Brain pericyte (primary cell): ENCODE results near the gene EAF2.
"Not testable (repeated sequence)": the region's sequence is repeated elsewhere in the genome, so short reads cannot be mapped to it uniquely, and the experiment has no call there.

Source experiments
- DNase-seq: peaks from one replicate; pipeline ENCODE4 v3.0.0-alpha.2; 2012; ENCODE audit warnings: low read depth, low spot score

EAF2 gene

DNA sequence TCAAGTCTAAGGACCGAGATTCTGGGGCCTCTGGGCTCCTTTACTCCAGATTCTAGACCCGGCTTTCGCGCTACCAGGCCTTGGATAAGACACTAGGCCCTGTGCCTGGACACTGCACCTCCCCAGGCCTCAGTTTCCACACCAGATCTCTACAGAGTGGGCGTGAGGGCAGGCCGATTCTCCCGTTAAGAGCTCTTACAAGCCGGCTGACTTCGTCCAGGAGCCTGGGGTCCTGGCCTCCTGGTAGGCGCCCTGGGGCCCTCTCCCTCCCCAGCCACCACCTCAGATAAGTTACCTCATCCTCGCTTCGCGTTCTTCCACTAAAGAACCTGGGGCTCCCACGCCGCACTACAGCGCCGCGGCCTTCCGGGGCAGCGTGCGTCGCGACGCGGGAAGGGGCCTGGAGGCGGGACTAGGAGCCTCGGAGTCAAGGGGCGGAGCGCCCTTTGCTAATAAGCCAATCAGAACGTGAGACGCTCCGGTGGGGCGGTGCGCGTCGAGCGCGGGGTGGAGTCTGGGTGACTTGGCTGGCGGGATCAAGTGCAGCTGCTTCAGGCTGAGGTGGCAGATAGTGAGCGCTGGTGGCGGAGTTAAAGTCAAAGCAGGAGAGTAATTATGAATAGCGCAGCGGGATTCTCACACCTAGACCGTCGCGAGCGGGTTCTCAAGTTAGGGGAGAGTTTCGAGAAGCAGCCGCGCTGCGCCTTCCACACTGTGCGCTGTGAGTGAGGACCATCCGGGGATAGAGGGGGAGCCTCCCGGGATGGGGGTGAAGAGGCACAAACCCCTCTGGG, at the start of gene EAF2, which contains the start of gene IQCB1:
TSS of gene EAF2 (plus strand) at position 539 of the 794 bp plus-strand sequence. CDS start at position 616, 77 bp downstream.
TSS of gene IQCB1 (minus strand) at position 390 of the 794 bp plus-strand sequence. CDS start 6,100 bp downstream, outside the sequence.
- peak; percentile 90 for DNase-seq

- DNase-seq, result no peak
These were observed 48.5 kb upstream of the EAF2 start for GRCh38 chr3:121786485-121786884.

GRCh38 chr3:121793078-121793477, 41.9 kb upstream of the EAF2 start:
- DNase-seq, result no peak

GRCh38 chr3:121794264-121794983, 40.6 kb upstream of the EAF2 start:
- DNase-seq, result no peak

GRCh38 chr3:121796970-121797369, 38.0 kb upstream of the EAF2 start:
- no peak for DNase-seq

DNA sequence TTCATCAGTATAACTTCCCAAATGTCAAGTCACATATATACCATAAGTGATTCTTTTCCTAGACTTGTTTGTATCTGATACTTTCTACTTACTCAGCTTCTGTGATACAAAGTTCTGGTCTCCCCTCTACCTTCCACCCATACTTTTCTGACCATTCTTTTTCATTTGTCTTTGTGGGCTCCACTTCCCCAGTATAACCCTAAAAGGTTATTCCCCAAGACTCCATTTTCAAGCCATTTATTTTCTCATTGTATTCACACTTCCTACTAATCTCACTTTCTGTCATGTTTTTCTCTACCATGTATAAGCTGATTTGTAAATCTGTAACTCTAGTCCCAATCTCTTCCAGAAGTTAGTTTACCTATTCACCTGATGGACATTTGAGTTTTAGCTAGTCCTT, 34.1 kb upstream of the EAF2 start:
- DNase-seq, result no peak

- no peak for DNase-seq
These were observed 31.2 kb upstream of the EAF2 start for GRCh38 chr3:121803771-121804320.

DNA sequence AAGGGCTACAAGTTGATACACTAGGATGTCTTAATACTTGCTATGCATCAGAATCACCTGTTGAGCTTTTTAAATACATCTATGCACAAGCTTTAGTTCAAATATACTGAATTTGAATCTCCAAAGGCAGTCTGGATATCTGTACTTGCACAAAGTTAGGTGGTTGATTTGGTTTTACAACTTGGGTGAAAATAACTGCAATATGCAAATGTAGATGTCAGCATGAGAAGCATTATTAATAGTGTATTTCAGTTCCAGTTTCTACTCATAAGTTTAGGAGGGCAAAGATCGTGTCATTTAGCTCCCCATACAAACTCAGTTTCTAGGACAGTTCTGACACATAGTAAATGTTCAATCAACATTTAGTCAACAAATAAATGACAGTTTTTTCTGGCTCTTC, 25.8 kb upstream of the EAF2 start:
- DNase-seq, result no peak

DNA sequence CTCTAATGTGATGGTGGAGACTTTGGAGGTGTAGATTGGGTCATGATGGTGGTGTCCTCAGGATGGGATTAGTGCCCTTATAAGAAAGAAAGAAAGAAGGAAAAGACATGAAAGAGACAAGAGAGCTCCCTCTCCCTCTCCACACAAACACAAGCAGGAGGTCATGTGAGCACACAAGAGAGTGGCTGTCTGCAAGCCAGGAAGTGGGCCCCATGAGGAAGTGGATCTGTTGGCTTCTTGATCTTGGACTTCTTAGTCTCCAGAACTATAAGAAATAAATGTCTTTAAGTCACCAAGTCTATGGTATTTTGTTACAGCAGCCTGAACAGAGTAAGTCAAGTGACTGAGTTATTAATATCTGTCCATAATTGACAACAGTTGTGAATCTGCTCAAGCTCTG, 17.3 kb upstream of the EAF2 start:
- no peak for DNase-seq

GRCh38 chr3:121818578-121818977, 16.4 kb upstream of the EAF2 start:
- DNase-seq, result no peak

DNA sequence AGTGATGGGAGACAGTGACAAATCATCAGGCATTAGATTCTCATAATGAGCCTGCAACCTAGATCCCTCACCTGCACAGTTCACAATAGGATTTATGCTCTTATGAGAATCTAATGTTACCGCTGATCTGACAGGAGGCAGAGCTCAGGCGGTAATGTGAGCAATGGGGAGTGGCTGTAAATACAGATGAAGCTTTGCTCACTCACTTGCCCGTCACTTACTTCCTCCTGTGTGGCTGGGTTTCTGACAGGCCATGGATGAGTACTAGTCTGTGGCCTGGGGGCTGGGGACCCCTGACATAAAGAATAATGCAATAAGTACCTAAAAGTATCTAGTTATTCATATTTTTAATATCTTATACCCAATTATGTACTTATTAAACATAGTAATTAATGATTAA, 15.8 kb upstream of the EAF2 start:
- DNase-seq, result no peak

GRCh38 chr3:121821421-121822199, 13.4 kb upstream of the EAF2 start:
- no peak for DNase-seq

DNA sequence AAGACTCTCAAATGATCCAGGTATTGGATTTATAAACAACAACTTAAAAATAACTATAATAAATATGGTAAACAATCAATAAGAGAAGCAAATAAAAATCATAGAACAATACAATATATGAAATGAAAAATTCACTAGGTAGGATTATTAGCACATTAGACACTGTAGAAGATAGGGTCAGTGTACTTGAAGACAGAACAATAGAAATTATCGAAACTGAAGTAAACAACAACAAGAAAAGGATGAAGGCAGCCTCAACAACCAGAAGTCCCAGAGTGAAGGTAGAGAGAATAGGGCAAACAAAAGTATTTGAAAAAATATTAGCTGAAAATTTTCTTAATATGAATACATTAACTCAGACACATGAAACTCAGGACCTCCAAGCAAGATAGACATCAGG, 12.0 kb upstream of the EAF2 start:
- DNase-seq, result no peak

- no peak for DNase-seq
These were observed 795 bp upstream of the EAF2 start for GRCh38 chr3:121834157-121834670.

- no peak for DNase-seq
These were observed 424 bp downstream of the EAF2 start for GRCh38 chr3:121835465-121835801.

GRCh38 chr3:121836064-121836463, 1.1 kb downstream of the EAF2 start:
- DNase-seq, result no peak

- DNase-seq, result no peak
These were observed 1.5 kb downstream of the EAF2 start for GRCh38 chr3:121836481-121836880.

DNA sequence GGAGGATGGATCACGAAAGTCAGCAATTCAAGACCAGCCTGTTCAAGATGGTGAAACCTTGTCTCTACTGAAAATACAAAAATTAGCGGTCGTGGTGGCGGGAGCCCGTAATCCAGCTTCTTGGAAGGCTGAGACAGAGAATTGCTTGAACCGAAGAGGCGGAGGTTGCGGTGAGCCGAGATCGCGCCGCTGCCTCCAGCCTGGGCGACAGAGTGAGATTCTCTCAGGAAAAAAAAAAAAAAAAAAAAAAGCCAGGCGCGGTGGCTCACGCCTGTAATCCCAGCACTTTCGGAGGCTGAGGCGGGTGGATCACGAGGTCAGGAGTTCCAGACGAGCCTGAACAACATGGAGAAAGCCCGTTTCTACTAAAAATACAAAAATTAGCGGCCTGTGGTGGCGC, 5.0 kb downstream of the EAF2 start:
- no peak for DNase-seq

DNA sequence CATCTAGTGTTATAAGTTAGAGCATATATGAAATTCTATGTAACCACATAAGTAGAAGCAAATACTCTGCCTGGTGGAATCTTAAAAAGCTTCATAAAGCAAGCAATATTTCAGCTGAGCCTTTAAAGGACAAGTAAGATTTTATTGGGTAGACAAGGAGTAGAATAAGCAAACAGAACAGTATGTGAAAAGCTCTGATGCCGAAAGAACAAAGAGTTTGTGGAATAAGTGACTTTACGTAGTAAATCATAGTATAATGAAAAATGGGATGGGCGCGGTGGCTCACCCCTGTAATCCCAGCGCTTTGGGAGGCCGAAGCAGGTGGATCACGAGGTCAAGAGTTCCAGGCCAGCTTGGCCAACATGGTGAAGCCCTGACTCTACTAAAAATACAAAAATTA, 9.9 kb downstream of the EAF2 start:
- DNase-seq, result no peak

- DNase-seq, result no peak
These were observed 17.2 kb downstream of the EAF2 start for GRCh38 chr3:121852256-121852655.

DNA sequence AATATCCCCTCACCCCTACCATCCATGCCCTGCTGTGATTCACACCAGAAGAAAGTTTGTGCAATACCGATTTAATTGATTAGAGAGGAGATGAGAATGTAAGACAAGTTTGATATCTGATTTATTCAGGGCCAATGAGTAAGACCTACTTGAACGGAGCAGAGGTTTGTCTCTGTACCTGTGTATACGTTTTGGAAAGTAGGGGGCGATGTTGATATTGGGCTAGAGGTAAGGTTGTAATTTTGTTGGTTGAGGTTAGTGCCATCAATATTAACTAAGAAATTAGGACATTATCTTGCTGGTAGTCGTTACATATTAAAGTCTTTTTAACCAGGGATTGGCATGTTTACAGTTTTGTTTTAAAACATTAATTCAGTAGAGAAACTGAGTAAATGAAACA, 20.5 kb downstream of the EAF2 start:
- no peak for DNase-seq

DNA sequence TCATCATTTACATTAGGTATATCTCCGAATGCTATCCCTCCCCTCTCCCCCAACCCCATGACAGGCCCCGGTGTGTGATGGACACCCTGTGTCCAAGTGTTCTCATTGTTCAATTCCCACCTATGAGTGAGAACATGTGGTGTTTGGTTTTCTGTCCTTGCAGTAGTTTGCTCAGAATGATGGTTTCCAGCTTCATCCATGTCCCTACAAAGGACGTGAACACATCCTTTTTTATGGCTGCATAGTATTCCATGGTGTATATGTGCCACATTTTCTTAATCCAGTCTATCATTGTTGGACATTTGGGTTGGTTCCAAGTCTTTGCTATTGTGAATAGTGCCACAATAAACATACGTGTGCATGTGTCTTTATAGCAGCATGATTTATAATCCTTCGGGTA, 22.8 kb downstream of the EAF2 start:
- DNase-seq, result not testable (repeated sequence)
